NCI-H128 (cell line): ENCODE measurements around the gene AHRR.
"Not testable (repeated sequence)": the region's sequence is repeated elsewhere in the genome, so short reads cannot be mapped to it uniquely, and the experiment has no call there.

Experiments used
- DNase-seq: peaks from one replicate; lab custom pipeline; 2025; ENCODE audit not compliant: unreplicated experiment; lab: John Stamatoyannopoulos, UW

The AHRR gene

DNA sequence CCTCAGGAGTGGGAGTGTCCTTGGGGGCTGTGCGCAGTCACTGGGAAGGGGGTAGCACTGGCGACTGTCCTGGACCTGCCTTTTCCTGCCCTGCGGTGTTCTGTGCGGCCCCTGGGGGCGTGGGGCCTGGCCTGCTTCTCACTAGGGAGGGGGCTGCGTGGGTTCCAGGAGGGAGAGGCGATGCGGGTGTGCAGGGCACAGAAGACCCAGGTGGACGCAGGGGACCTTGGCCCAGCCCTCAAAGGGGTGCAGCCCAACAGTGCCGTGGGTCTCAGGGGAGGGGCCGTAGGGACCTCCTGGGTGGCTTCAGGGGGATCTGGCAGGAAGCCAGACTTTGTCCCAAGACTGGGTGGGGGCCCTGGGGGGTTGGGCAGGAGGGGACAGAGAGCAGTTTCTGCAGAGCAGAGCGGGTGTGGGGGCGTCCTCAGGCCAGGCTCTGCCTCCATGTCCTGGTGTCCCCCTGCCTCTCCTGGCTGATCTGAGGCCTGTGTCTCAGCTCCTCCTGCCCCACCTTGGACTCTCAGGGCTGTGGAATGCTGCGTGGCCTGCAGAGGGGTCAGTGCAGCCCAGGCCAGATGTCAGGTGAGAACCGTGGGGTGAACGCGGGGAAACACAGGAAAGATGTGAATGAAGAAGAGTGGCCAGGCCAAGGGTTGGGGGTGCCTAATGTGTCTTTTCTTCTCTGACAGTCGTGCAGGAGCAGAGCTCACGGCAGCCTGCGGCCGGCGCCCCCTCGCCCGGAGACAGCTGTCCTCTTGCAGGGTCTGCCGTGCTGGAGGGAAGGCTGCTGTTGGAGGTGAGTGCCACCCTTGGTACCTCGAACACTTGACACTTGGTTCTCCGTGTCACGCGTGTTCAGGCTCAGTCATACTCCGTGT lies 54.6 kb downstream of the AHRR start:
- no peak for DNase-seq

DNA sequence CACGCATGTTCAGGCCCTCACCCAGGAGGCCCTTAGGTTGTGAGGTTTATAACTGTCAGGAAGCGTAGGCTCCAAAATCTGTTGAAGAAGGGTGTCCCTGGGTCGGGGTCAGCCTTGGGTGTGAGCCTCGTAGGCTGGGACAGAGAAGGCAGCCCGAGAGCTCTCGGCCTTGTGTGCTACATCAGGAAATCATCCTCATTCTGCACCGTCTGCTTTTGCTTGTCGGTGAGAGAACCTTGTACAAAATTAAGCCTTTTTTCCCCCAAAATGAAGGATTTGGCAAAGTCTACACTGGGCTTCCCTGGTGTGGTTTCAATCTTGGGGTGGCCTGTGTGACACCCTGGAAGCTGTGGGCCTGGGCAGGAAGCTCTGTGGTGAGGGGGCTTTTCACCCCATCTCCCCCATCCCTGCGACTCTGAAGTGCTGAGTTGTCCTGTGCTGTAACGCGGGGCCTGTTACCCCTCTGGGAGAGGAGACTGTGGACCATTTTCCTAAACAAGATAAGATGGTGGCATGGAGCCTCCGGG lies 55.3 kb downstream of the AHRR start:
- no peak for DNase-seq

GRCh38 chr5:377326-377981 lies 55.9 kb downstream of the AHRR start:
- DNase-seq = no peak

- no peak for DNase-seq
These were observed 56.9 kb downstream of the AHRR start for GRCh38 chr5:378301-378891.

DNA sequence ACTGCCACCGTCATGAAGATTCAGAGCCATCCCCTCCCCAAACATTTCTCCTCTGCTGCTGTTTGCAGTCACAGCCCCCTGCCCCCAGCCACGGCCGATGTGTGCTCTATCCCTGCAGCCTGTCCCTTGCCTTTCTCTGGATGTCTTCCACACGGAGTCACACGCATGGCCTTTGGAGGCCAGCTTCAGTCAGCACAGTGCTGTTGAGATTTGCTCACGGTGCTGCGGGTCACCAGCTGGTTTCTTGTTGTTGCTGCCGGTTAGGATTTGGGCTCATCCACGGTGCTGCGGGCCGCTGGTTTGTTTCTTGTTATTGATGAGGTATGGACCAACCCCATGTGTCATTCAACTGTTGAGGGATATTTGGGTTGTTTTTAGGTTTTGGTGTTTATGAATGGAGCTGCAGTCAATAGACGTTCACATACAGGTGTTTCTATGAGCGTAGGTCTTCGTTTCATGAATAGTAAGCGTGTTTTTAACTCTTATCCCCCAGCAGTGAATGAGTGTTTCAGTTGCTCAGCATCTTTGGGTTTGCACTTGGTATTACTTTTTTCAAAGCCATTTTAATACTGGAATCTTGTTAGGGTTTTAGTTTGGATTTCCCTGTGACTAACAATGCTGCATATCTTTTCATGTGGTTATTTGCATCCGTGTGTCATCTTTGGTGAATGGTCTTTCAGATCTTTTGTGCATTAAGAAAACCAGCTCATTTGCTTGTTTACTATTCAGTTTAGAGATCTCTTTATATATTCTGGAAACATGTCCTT lies 57.6 kb downstream of the AHRR start:
- DNase-seq = no peak

DNA sequence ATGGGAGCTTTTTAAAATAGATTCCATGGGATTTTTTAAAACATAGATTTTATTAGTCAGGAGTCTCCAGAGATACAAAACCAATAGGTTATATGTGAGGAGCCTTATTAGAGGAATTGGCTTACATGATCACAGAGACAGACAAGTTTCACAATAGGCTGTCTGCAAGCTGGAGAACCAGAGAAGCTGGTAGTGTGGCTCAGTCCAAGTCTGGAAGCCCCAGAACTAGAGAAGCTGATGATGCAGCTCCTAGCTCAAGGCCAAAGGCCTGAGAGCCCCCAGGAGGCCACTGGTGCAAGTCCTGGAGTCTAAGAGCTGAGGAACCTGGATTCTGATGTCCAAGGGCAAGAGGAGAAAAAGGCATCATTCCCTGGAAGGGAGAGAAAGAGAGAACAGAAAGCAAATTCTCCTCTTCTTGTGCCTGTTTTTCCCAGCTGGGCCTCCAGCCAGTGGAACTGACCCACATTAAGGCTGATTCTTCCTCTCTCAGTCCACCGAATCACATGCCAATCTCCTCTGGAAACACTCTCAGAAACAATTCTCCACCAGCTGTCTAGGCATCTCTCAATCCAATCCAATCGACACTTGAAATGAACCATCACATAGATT lies 59.3 kb downstream of the AHRR start:
- no peak for DNase-seq

DNA sequence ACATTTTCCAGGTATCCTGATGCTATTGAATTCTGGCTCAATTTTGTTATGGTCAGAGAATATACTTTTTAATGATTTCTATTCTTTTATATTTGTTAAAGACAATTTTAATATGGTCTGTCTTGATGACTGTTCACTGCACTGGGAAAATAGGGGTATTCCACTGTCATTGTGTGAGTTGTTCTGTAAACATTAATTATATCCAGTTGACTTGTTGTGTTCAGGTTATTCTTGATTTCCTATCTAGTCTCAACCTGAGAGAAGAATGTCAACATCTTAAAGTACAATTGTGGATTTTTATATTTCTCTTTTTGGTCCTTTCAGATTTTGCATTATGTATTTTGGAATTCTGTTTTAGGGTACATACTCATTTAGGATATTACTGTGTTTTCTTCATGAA lies 61.6 kb downstream of the AHRR start:
- no peak for DNase-seq

DNA sequence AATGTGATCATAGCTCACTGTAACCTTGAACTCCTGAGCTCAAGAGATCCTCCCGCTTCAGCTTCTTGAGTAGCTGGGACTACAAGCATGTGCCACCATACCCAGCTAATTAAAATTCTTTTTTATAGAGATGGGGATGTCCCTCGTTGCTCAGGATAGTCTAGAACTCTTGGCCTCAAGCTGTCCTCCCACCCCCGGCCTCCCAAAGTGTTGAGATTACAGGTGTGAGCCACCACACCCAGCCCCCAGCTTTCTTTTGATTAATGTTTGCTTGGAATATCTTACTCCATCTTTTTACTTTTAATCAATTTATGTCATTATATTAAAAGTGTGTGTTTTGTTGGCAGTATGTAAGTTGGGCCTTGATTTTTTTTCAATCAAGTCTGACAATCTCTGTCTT lies 62.1 kb downstream of the AHRR start:
- DNase-seq = no peak

GRCh38 chr5:384576-384975 lies 63.1 kb downstream of the AHRR start:
- not testable (repeated sequence) for DNase-seq

GRCh38 chr5:385321-385720 lies 63.8 kb downstream of the AHRR start:
- DNase-seq = no peak

DNA sequence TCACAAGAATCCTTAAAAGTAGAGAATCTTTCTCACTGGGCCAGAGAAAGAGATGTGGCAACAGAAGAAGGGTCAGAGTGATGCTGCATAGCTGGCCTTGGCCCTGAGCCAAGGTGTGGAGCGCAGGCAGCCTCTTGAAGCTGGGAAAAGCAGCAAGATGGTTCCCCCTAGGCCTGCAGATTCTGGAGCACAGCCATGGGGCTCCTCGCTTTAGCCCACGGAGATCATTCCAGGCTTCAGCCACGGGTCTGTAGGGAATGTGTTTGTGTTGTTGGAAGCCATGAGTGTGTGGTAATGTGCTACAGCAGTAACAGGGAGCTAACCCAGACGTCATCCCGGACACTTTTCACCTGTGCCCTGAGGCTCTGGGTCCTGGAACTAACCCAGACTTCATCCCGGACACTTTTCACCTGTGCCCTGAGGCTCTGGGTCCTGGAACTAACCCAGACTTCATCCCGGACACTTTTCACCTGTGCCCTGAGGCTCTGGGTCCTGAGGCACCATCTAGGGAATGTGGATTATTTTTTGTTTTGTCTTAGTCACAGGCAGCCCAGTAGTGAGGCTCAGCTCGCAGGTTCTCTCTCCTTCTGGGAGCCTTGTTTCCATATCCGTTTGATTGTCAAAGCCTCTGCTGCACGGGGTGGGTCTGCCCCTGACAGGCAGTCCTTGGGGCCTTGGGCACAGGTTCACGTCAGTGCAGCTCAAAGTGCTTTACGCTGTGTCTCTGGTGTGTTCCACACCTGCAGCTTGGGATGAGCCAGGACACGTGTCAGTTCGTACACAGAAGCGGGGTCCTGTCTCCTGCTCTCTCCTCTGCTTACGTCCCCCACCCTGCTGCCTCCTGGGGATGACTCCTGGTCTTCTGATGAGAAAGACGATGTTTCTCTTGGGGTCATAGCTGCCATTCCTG lies 65.2 kb downstream of the AHRR start:
- no peak for DNase-seq

DNA sequence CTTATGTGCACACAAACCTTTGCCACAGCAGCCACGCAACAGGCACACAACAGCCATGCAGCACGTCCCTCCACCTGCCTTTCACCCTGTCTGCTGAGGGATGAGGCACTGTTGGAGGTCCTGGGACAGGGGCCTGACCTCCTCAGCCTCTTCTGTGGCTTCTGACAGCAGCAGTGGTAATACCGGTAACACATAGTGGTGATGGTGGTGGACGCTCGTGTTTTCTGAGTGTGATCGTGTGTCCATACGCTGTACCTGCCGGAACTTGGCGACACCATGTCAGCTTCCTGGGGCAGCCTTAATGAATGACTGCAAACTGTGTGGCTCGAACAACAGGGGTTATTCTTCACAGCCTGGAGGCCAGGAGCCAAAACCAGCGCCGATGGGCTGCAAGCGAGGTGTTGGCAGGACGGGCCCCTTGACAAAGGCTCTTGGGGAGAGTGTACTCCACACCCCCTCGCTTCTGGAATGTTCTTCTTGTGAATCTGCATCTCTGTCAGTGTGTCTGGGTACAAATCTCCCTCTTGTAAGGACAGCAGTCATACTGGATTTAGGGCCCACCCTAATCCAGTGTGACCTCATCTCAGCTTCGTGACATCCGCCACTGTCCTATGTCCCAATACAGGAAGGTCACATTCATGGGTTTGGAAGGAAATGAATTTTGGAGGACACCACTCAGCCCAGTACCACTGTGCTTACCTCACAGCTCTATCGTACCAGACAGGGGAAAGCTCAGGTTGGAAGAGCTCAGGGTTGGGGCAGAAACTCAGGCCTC lies 66.2 kb downstream of the AHRR start:
- no peak for DNase-seq

DNA sequence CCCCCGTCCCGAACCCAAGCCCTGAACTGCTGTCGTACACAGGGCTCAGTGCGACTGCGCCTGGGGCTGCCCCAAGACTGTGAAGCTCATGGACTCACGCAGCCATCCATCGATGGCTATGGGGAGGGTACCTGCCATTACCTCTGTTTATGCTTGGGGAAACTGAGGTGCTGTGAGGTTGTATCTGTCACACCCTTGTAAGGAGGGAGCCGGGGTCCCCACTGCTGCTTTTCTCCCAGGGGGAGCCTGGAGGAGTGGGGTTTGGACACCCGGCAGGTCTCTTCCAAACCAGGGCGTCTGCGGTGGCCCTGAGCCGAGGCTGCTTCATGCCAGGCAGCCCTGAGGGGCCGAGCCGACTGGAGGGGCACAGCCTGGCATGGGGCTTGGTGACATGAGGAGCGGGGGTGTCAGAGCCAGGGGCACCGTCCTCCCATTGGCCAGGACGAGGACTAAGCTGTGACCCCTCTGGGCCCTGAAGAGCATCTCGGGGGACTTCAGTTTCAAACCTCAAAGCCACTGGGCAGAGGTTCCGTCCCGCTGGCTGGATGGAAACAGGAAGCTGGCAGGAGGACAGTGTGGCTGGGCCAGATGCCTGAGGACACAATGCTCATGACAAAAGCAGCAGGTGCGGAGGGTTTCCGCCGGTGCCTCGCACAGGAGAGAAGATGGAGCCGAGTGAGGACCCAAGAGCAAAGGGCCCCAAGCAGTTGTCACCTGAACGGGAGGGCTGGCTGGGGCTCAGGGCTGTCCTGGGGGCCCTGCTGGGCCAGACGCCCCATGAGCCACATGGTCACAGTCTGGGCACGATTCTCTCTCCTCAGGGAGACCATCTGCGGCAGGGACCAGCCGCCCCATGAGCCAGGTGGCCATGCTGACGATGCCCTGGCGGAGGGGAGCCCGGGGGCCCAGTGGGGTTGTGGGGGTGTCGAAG lies 67.0 kb downstream of the AHRR start:
- no peak for DNase-seq

DNA sequence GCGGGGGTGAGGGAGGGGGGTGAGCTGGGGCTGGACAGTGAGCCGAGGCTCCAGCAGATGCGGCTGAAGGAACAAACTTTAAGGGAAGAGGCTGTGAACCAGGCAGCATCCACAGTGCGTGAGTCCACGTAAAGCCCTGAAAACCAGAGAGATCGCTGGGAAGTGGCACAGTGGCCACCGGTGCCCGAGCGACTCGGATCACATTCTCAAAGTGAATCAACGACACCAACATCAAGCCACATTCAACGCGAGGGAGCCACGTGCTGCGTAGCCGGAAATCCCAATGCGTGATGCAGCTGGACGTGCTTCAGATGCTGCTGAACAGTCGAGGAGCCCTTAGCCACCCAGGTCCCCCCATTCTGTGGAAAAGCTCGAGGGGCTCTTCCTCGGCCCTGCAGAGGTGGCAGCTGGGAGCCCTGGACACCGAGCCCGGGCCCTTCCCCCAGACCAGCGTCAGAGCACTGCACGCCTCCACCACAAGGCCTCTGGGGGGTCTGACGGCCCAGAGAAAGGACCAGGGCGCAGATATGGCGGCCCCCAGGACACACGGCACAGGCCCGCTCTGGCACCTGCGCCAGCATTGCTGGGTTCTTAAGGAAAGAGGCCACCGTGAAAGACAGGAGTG lies 67.8 kb downstream of the AHRR start:
- no peak for DNase-seq

DNA sequence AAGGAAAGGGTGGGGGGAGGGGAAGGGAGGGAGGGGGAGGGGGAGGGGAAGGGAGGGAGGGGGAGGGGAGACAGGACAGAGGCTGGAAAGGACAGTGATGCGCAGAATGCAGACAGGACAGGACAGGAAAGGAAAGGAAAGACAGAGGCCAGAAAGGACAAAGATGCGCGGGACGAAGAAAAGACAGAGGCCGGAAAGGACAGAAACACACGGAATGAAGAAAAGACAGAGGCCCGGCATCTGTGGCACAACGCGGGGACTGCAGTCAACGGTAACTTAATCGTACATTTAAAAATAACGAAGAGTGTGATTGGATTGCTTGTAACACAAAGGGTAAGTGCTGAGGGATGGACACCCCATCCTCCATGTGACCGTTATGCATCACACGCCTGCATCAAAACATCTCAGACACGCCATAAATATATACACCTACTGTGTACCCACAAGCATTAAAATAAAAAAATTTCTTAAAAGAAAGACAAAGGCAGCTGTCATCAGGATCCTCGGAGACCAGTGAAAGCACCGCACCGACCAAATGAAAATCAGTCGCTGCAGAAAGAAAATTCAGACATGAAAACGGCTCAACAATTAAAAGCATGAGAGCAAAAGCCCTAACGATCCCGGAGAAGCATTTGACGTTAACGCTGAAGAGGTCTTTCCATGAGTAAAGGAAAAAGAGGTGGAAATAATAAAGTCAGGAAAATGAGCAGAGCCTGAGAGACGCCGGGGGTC lies 68.5 kb downstream of the AHRR start:
- DNase-seq = no peak

DNA sequence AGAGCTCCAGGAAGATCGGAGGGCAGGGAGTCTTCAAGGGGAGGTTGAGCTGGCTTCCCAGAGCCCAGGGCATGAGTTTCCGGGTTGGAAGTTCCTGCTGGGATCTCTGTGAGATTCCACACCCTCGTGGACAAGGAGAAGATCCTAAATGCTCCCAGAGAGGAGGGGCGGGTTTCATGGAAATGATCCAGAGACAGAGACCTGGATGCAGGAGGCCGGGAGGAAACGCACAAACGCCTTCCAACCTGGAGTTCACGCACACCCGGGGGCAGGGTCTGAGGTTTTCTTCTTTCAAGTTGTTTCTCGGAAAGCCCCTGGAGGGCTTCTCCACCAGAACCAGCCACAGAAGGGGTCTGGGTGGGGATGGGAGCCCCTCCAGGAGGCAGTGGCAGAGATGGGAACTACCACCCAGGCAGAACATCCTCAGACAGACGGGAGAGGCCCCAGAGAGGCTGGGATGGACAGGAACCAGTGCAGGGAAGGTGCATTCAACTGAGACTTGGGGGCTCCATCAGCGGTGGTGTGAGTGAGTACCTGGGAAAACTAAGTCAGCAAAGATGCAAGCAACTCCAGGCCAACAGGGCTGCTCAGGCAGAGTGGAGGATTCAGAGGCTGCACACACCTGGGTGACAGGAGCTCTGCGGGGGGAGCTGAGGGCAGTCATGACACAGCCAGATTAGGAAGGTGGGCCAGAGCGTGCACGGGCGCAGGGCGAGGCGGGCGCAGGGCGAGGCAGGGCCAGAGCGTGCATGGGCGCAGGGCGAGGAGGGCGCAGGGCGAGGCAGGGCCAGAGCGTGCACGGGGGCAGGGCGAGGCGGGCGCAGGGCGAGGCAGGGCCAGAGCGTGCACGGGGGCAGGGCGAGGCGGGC lies 69.3 kb downstream of the AHRR start:
- no peak for DNase-seq
